Upper lobe of left lung (tissue), 6 donors: ENCODE measurements around the gene ACRBP. TPM values are rescaled to one million over a fixed set of nuclear protein-coding genes. Genes with fewer than 3 reads are reported as not detected.
A peak's percentile ranks its signal among the peaks of the same experiment; 100 is the strongest.

Experiments
- ATAC-seq, 2 donors: fragments of 200-7000 bp; cut with Tn5 transposase; one replicate each; pipeline ENCODE4 v1.9.1; 2022; ENCODE audit warnings: mild to moderate bottlenecking in 2 of 2, moderate library complexity in 2 of 2; ENCODE audit not compliant: low FRiP score in 2 of 2
- DNase-seq, 2 donors: peaks; one replicate each; pipeline ENCODE4 v3.0.0-alpha.2; 2019 to 2020
- H3K27ac ChIP-seq, 4 donors: fragments of 200-600 bp; sonication (generic); one replicate each; pipeline ENCODE4 v1.5.1; 2016 to 2019
- H3K27me3 ChIP-seq, 4 donors: fragments of 200-600 bp; sonication (generic); one replicate each; pipeline ENCODE4 v1.5.1; 2017 to 2019
- H3K36me3 ChIP-seq, 4 donors: fragments of 200-600 bp; sonication (generic); one replicate each; pipeline ENCODE4 v1.5.1; 2016 to 2019
- H3K4me1 ChIP-seq, 4 donors: fragments of 200-600 bp; sonication (generic); one replicate each; pipeline ENCODE4 v1.5.1; 2018 to 2019
- H3K4me3 ChIP-seq, 4 donors: fragments of 200-600 bp; sonication (generic); one replicate each; pipeline ENCODE4 v1.5.1; 2017 to 2019; ENCODE audit warnings: mild to moderate bottlenecking in 2 of 4, moderate library complexity in 1 of 4
- H3K9me3 ChIP-seq, 4 donors: fragments of 200-600 bp; sonication (generic); one replicate each; pipeline ENCODE4 v1.5.1; 2018 to 2019
- EP300 ChIP-seq, 4 donors: sonication (generic); formaldehyde crosslinking; IDR thresholded peaks; one replicate each; pipeline ENCODE4 v1.5.1; 2017; ENCODE audit warnings: antibody characterized with exemption in 4 of 4, control low read depth in 2 of 4
- POLR2A ChIP-seq, 4 donors: fragments of 450-650 bp; IDR thresholded peaks; one replicate each; pipeline ENCODE4 v1.5.1; 2016 to 2017; ENCODE audit warnings: antibody characterized with exemption in 4 of 4, mild to moderate bottlenecking in 2 of 4
- POLR2AphosphoS5 ChIP-seq, 2 donors: sonication (generic); formaldehyde crosslinking; IDR thresholded peaks; one replicate each; pipeline ENCODE4 v1.5.1; 2017; ENCODE audit warnings: antibody characterized with exemption in 2 of 2
- WGBS, 2 donors: methylation state at CpG; one replicate each; pipeline ENCODE4 v1.1.5; 2017 to 2018; 5-methylcytosine and 5-hydroxymethylcytosine counted together
- total RNA-seq, 6 donors: library from RNA; depleted of rRNA in 4 of 6; stranded (reverse); fragments of >200 nt in 4 of 6; gene quantifications; one replicate each; pipeline versions ENCODE4 v1.1.0 to v1.2.1, GENCODE V29; 2016 to 2021
- TF ChIP-seq, protein P1 (sequence below), 6 experiments: fragments of 450-650 bp in 4 of 6; fragments of 200-600 bp in 2 of 6; sonication (generic) in 2 of 6; IDR thresholded peaks; one replicate each; pipeline ENCODE4 v1.5.1; 2016 to 2019; ENCODE audit warnings: antibody characterized with exemption in 6 of 6
- donor health status: DM: no; HTN: no; CAD: no; lungs with moderate emphysema.
- donor health status: DM: no; HTN: yes; CAD: no; lungs with severe emphysema.

The ACRBP gene
- total RNA-seq, 6 donors from 2014 or later = 1.8 to 12.6 (median 5.9) TPM

DNA sequence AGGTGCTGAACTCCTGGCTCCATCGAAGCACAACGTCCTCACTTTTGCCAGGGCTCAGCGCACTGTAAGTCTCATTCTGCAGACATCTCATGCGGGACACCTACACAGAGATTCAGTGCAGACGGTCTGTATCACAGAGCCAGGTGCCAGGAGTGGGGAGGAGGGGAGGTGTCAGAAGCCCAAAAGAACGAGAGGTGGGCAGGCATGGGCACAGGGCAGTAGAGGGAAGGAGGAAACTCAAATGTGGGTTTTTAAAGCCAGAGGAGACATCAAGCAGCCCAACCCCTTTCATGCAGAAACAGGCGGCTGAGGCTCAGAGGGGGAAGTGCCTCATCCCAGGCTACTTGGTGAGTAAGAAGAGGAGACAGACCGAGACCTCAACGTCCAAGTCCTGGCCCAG is 8.9 kb downstream of the ACRBP start:
- DNase-seq (peak in 1 of 2 donors; percentile 28), ATAC-seq (peak in 1 of 2 donors; percentile 37)
- H3K27me3 ChIP-seq = no peaks in the 10 kb centered on the region
- no peak overlapping the region for H3K4me3 ChIP-seq
- H3K9me3 ChIP-seq = no peaks in the 10 kb centered on the region
- TF ChIP-seq POLR2A (IDR thresholded peaks at IDR 0.05) (no peak), EP300 (IDR thresholded peaks at IDR 0.05) (no peak)
- H3K27ac ChIP-seq = peak overlapping the region in 1 of 4 donors; percentile 30
- H3K4me1 ChIP-seq = peaks cover 0 to 10% (median 3%) of the 10 kb centered on the region in 4 donors
- 64 to 81% methylated on average over 9 of the region's 9 CpGs for WGBS, 2 donors
- H3K36me3 ChIP-seq = no peaks in the 10 kb centered on the region

DNA sequence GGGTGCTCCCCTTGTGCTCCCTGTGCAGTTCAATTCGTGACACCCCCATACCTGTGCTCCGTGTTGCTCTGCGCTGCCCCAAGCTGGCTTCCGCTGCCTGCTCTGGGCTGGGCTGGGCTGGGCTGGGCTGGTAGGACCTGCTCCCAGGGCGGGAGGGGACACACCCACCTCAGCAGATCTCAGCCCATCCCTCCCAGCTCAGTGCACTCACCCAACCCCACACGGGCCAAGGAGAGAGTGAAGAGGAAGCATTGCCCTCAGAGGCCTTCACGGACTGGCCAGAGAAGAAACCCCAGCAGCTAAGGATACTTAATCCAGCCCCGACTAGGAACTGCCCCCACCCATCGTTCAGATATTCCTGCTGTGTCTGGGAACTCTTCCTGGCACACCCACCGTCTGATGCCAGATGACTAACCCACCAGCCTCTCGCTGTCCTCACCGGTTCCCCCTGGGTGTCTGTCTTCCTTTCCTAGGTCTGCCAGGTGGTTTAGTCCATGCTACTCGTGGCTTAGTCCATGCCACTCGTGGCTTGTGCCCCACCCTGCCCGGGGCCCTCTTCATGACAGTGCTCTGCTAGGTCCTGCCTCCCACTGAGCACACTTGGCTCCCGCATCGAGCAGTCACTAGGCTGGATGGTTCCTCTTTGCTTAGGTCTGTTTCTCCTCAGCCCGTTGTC is 11.2 kb downstream of the ACRBP start, which contains the start of gene LPAR5:
TSS of gene LPAR5 (minus strand) at position 104 of the 676 bp plus-strand sequence. CDS start 14,711 bp downstream, outside the sequence.
- Histone ChIP-seq H3K4me1 (peaks cover 0 to 24% (median 3%) of the 10 kb centered on the region in 4 donors), H3K27me3 (no peaks in the 10 kb centered on the region), H3K36me3 (no peaks in the 10 kb centered on the region), H3K27ac (peak within 1 kb of the TSS in 2 of 4 donors; percentile 41 to 75), H3K9me3 (no peaks in the 10 kb centered on the region), H3K4me3 (peak within 1 kb of the TSS in 2 of 4 donors; percentile 23 to 28)
- DNase-seq = peak; percentile 40 to 70
- 49 to 54% methylated on average over 16 to 18 of the region's 18 CpGs for WGBS, 2 donors
- peak; percentile 61 to 64 for ATAC-seq
- TF ChIP-seq EP300 (IDR thresholded peaks at IDR 0.05) (no peak), POLR2A (IDR thresholded peaks at IDR 0.05) (peak in 1 of 4 donors; percentile 15), POLR2AphosphoS5 (IDR thresholded peaks at IDR 0.05) (no peak)
- TF ChIP-seq, protein P1, sequence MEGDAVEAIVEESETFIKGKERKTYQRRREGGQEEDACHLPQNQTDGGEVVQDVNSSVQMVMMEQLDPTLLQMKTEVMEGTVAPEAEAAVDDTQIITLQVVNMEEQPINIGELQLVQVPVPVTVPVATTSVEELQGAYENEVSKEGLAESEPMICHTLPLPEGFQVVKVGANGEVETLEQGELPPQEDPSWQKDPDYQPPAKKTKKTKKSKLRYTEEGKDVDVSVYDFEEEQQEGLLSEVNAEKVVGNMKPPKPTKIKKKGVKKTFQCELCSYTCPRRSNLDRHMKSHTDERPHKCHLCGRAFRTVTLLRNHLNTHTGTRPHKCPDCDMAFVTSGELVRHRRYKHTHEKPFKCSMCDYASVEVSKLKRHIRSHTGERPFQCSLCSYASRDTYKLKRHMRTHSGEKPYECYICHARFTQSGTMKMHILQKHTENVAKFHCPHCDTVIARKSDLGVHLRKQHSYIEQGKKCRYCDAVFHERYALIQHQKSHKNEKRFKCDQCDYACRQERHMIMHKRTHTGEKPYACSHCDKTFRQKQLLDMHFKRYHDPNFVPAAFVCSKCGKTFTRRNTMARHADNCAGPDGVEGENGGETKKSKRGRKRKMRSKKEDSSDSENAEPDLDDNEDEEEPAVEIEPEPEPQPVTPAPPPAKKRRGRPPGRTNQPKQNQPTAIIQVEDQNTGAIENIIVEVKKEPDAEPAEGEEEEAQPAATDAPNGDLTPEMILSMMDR (IDR thresholded peaks at IDR 0.05) = no peak

DNA sequence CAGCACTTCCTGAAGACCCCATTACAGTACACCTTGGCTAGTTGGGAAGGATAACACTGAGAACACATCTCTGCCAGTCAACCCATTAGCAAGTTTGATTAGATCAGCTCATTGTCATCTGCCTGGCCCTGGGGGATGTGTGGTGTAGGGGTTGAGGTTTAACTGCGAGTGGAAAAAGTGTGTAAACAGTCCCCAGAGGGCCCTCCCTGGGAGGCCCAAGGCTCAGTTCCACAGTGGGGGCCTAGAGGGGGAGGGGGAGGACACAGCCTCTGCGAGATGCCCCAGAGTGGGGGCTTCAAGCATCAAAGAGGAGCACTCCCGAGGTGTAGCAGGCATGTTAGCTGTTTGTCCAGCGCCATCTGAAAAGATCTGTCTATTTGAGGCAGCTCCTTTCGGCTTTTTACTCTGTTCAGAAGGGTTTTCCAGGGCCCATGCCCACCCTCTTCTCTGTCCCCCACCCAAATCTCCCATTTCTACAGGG is 11.8 kb downstream of the ACRBP start:
- H3K27me3 ChIP-seq = no peaks in the 10 kb centered on the region
- peak overlapping the region in 2 of 4 donors; percentile 41 to 75 for H3K27ac ChIP-seq
- ATAC-seq (peak in 1 of 2 donors; percentile 14), DNase-seq (no peak)
- no peaks in the 10 kb centered on the region for H3K36me3 ChIP-seq
- 56 to 62% methylated on average over 5 of the region's 5 CpGs for WGBS, 2 donors
- H3K4me3 ChIP-seq = peak overlapping the region in 2 of 4 donors; percentile 23 to 28
- H3K4me1 ChIP-seq = peaks cover 0 to 24% (median 3%) of the 10 kb centered on the region in 4 donors
- H3K9me3 ChIP-seq = no peaks in the 10 kb centered on the region
- no peak for TF ChIP-seq EP300 (IDR thresholded peaks at IDR 0.05)
- TF ChIP-seq POLR2AphosphoS5 (IDR thresholded peaks at IDR 0.05) = no peak
- TF ChIP-seq, protein P1 (IDR thresholded peaks at IDR 0.05) = no peak
- TF ChIP-seq POLR2A (IDR thresholded peaks at IDR 0.05) = no peak

DNA sequence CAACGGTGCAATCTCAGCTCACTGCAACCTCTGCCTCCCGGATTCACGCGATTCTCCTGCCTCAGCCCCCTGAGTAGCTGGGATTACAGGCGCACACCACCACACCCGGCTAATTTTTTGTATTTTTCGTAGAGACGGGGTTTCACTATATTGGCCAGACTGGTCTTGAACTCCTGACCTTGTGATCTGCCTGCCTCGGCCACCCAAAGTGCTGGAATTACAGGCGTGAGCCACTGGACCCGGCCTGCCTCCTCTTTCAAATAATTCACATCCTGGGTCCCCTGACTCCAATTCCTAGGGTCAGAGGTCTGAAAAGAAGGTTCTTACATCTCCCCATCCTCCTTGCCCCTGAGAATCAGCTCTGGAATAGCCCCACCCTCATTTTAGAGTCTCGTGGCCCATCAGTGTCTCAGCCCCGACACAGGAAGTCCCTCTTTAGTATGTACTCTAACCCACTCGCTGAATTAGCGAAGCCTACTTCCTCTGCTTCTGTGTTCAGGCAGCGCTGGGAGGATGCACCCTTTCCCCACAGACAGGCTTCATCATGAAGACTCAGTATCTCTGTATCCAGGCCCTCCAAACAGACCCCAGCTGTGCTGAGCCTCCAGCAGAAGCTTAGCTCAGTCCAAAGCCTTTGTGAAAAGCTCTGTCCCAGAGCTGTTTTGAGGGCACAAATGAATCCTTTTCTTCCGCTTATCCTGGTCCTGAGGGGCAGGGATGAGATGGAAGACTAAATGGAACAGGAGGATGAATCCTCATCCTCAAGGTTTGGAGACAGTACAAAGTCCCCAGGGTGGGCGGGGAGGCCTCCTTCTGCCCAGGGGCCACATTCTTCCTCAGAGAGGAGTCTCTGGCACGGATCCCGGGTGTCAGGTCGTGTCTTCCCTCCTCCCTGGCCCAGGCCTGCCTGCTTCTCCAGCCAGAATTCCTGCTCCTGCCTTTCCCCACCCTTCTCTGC is 14.9 kb downstream of the ACRBP start:
- DNase-seq (peak in 1 of 2 donors; percentile 30), ATAC-seq (peak in 1 of 2 donors; percentile 41)
- 64 to 68% methylated on average over 21 of the region's 21 CpGs for WGBS, 2 donors
- Histone ChIP-seq H3K27ac (peak overlapping the region in 2 of 4 donors; percentile 8 to 54), H3K36me3 (no peaks in the 10 kb centered on the region), H3K4me3 (peak overlapping the region in 1 of 4 donors; percentile 13), H3K27me3 (no peaks in the 10 kb centered on the region), H3K4me1 (peaks cover 0 to 24% (median 3%) of the 10 kb centered on the region in 4 donors), H3K9me3 (no peaks in the 10 kb centered on the region)
- no peak for TF ChIP-seq POLR2AphosphoS5 (IDR thresholded peaks at IDR 0.05)
- TF ChIP-seq EP300 (IDR thresholded peaks at IDR 0.05) = no peak
- no peak for TF ChIP-seq POLR2A (IDR thresholded peaks at IDR 0.05)
- TF ChIP-seq, protein P1 (IDR thresholded peaks at IDR 0.05) = no peak
